Measurements from ENCODE around the gene PROM2. TPM values are rescaled to one million over a fixed set of nuclear protein-coding genes. Genes with fewer than 3 reads are reported as not detected.

PROM2 gene
- total RNA-seq, 1 experiment from 2014 or later, result 64.2 TPM

GRCh38 chr2:95331606-95332005 lies 57.4 kb downstream of the PROM2 start:
- H3K9me2 ChIP-seq (replicated peaks; ENCODE audit: low read length), result no peaks in the 10 kb centered on the region
- H3K9ac ChIP-seq (ENCODE audit: low read length), result no peak overlapping the region
- no peaks in the 10 kb centered on the region for H3K79me2 ChIP-seq (ENCODE audit: low read length)
- DNase-seq, result no peak
- no peak for ATAC-seq
- H3K4me1 ChIP-seq (ENCODE audit: insufficient read depth, low read length), result peaks cover 35% of the 10 kb centered on the region
- H3K4me3 ChIP-seq (ENCODE audit: low read length), result no peak overlapping the region
- TF ChIP-seq EZH2phosphoT487 (IDR thresholded peaks at IDR 0.05; ENCODE audit: borderline replicate concordance, low read length) (no peak), EZH2 (IDR thresholded peaks at IDR 0.05; ENCODE audit: low read length, unreplicated experiment) (no peak), CTCF (conservative IDR thresholded peaks at IDR 0.05; ENCODE audit: low read depth, low read length) (no peak)
- intact Hi-C loops (cut with micrococcal nuclease), result loop anchor here (5.0 kb wide), 1 partner anchor 56 kb away; no protein-coding TSS in a partner anchor
- no peaks in the 10 kb centered on the region for H3K9me3 ChIP-seq (ENCODE audit: low read length)
- no peak overlapping the region for H2AFZ ChIP-seq (ENCODE audit: low read length)
- no peak overlapping the region for H3K27ac ChIP-seq (ENCODE audit: low read length)
- BruUV-seq (replicated peaks), result no TSS peak
- no peak overlapping the region for H3K4me2 ChIP-seq (ENCODE audit: low read length)
- no peaks in the 10 kb centered on the region for H4K20me1 ChIP-seq (ENCODE audit: low read length)
- no peaks in the 10 kb centered on the region for H3K27me3 ChIP-seq (ENCODE audit: low read length)
- ChIA-PET CTCF (no interaction called here), POLR2A (ENCODE audit: unreplicated experiment) (no interaction called here)
- peaks cover 3% of the 10 kb centered on the region for H3F3A ChIP-seq (ENCODE audit: low read length, unreplicated experiment)
- H3K36me3 ChIP-seq (ENCODE audit: low read depth, low read length), result no peaks in the 10 kb centered on the region

- Histone ChIP-seq H3K27me3 (ENCODE audit: low read length) (no peaks in the 10 kb centered on the region), H3F3A (ENCODE audit: low read length, unreplicated experiment) (peaks cover 3% of the 10 kb centered on the region), H3K4me3 (ENCODE audit: low read length) (no peak overlapping the region), H3K4me1 (ENCODE audit: insufficient read depth, low read length) (peaks cover 40% of the 10 kb centered on the region), H2AFZ (ENCODE audit: low read length) (no peak overlapping the region), H3K27ac (ENCODE audit: low read length) (no peak overlapping the region), H3K9me3 (ENCODE audit: low read length) (no peaks in the 10 kb centered on the region), H3K79me2 (ENCODE audit: low read length) (no peaks in the 10 kb centered on the region), H3K36me3 (ENCODE audit: low read depth, low read length) (no peaks in the 10 kb centered on the region), H3K4me2 (ENCODE audit: low read length) (no peak overlapping the region), H4K20me1 (ENCODE audit: low read length) (no peaks in the 10 kb centered on the region), H3K9ac (ENCODE audit: low read length) (no peak overlapping the region), H3K9me2 (replicated peaks; ENCODE audit: low read length) (no peaks in the 10 kb centered on the region)
- intact Hi-C loops (cut with micrococcal nuclease), result loop anchor here (5.0 kb wide), 1 partner anchor 55 kb away; no protein-coding TSS in a partner anchor
- CTCF ChIA-PET, result no interaction called here
- DNase-seq (no peak), ATAC-seq (no peak)
- TF ChIP-seq CTCF (conservative IDR thresholded peaks at IDR 0.05; ENCODE audit: low read depth, low read length), result no peak
- TF ChIP-seq EZH2phosphoT487 (IDR thresholded peaks at IDR 0.05; ENCODE audit: borderline replicate concordance, low read length), result no peak
- no peak for TF ChIP-seq EZH2 (IDR thresholded peaks at IDR 0.05; ENCODE audit: low read length, unreplicated experiment)
- POLR2A ChIA-PET (ENCODE audit: unreplicated experiment), result no interaction called here
- BruUV-seq (replicated peaks), result no TSS peak
Measured at GRCh38 chr2:95332036-95332435, 57.8 kb downstream of the PROM2 start.

- no peak for ATAC-seq
- Histone ChIP-seq H3K4me1 (ENCODE audit: insufficient read depth, low read length) (peaks cover 41% of the 10 kb centered on the region), H3K9me3 (ENCODE audit: low read length) (no peaks in the 10 kb centered on the region), H3K27ac (ENCODE audit: low read length) (peak overlapping the region; percentile 97), H3K36me3 (ENCODE audit: low read depth, low read length) (no peaks in the 10 kb centered on the region), H3K27me3 (ENCODE audit: low read length) (no peaks in the 10 kb centered on the region), H3K79me2 (ENCODE audit: low read length) (no peaks in the 10 kb centered on the region), H2AFZ (ENCODE audit: low read length) (peak overlapping the region; percentile 9; the same call in 1 of the 2 replicates), H3K4me3 (ENCODE audit: low read length) (no peak overlapping the region), H3K4me2 (ENCODE audit: low read length) (peak overlapping the region; percentile 64), H3K9me2 (replicated peaks; ENCODE audit: low read length) (no peaks in the 10 kb centered on the region), H3F3A (ENCODE audit: low read length, unreplicated experiment) (peaks cover 3% of the 10 kb centered on the region), H3K9ac (ENCODE audit: low read length) (peak overlapping the region; percentile 79), H4K20me1 (ENCODE audit: low read length) (no peaks in the 10 kb centered on the region)
- intact Hi-C loops (cut with micrococcal nuclease), result loop anchor here (5.0 kb wide), 1 partner anchor 54 kb away; no protein-coding TSS in a partner anchor
- no peak for DNase-seq
- POLR2A ChIA-PET (ENCODE audit: unreplicated experiment), result no interaction called here
- no TSS peak for BruUV-seq (replicated peaks)
- CTCF ChIA-PET, result interaction anchor here (1.8 kb wide), 1 partner anchor 12 kb away, joined by 9 read pairs; no protein-coding TSS in a partner anchor
- TF ChIP-seq EZH2 (IDR thresholded peaks at IDR 0.05; ENCODE audit: low read length, unreplicated experiment), result no peak
- TF ChIP-seq EZH2phosphoT487 (IDR thresholded peaks at IDR 0.05; ENCODE audit: borderline replicate concordance, low read length), result no peak
- TF ChIP-seq CTCF (conservative IDR thresholded peaks at IDR 0.05; ENCODE audit: low read depth, low read length), result no peak
Measured at GRCh38 chr2:95333056-95333455, 58.8 kb downstream of the PROM2 start.

Measured in PC-3 (cell line).